ENCODE data around the gene KHDRBS1.

The KHDRBS1 gene

GRCh38 chr1:32013386-32014198 lies at the start of gene KHDRBS1:
KHDRBS1 (plus strand) TSS chr1:32013868; CDS start chr1:32013996, 128 bp downstream.
- Histone ChIP-seq H3K4me1 (ENCODE audit: insufficient read depth, poor library complexity, severe bottlenecking) (peaks cover 15% of the 10 kb centered on the region), H3K9me3 (ENCODE audit: severe bottlenecking) (no peaks in the 10 kb centered on the region), H3K4me3 (ENCODE audit: severe bottlenecking) (peak within 1 kb of the TSS; percentile 89), H3K27ac (ENCODE audit: poor library complexity, severe bottlenecking) (peak within 1 kb of the TSS; percentile 87), H3K27me3 (ENCODE audit: insufficient read depth, poor library complexity, severe bottlenecking) (no peaks in the 10 kb centered on the region), H3K36me3 (ENCODE audit: low read depth) (peaks cover 34% of the 10 kb centered on the region)
- no peak for TF ChIP-seq CTCF (IDR thresholded peaks at IDR 0.05; ENCODE audit: poor library complexity, severe bottlenecking)
- DNase-seq (ENCODE audit: low spot score) (peak; percentile 95), ATAC-seq (ENCODE audit: low read depth) (peak; percentile 73)

- DNase-seq (ENCODE audit: low spot score) (no peak), ATAC-seq (ENCODE audit: low read depth) (no peak)
- Histone ChIP-seq H3K27ac (ENCODE audit: poor library complexity, severe bottlenecking) (no peak overlapping the region), H3K27me3 (ENCODE audit: insufficient read depth, poor library complexity, severe bottlenecking) (no peaks in the 10 kb centered on the region), H3K36me3 (ENCODE audit: low read depth) (no peaks in the 10 kb centered on the region), H3K4me3 (ENCODE audit: severe bottlenecking) (no peak overlapping the region), H3K9me3 (ENCODE audit: severe bottlenecking) (no peaks in the 10 kb centered on the region), H3K4me1 (ENCODE audit: insufficient read depth, poor library complexity, severe bottlenecking) (no peaks in the 10 kb centered on the region)
- TF ChIP-seq CTCF (IDR thresholded peaks at IDR 0.05; ENCODE audit: poor library complexity, severe bottlenecking) = no peak
Observed at GRCh38 chr1:31970873-31971272, 42.8 kb upstream of the KHDRBS1 start.

- no peaks in the 10 kb centered on the region for H3K4me1 ChIP-seq (ENCODE audit: insufficient read depth, poor library complexity, severe bottlenecking)
- no peak for TF ChIP-seq CTCF (IDR thresholded peaks at IDR 0.05; ENCODE audit: poor library complexity, severe bottlenecking)
- DNase-seq (ENCODE audit: low spot score) (no peak), ATAC-seq (ENCODE audit: low read depth) (no peak)
- no peaks in the 10 kb centered on the region for H3K9me3 ChIP-seq (ENCODE audit: severe bottlenecking)
- no peak overlapping the region for H3K4me3 ChIP-seq (ENCODE audit: severe bottlenecking)
- H3K27me3 ChIP-seq (ENCODE audit: insufficient read depth, poor library complexity, severe bottlenecking) = no peaks in the 10 kb centered on the region
- no peak overlapping the region for H3K27ac ChIP-seq (ENCODE audit: poor library complexity, severe bottlenecking)
- H3K36me3 ChIP-seq (ENCODE audit: low read depth) = no peaks in the 10 kb centered on the region
Observed at GRCh38 chr1:31976401-31976800, 37.3 kb upstream of the KHDRBS1 start.

- H3K27me3 ChIP-seq (ENCODE audit: insufficient read depth, poor library complexity, severe bottlenecking) = no peaks in the 10 kb centered on the region
- DNase-seq (ENCODE audit: low spot score) = no peak
- no peaks in the 10 kb centered on the region for H3K9me3 ChIP-seq (ENCODE audit: severe bottlenecking)
- H3K4me1 ChIP-seq (ENCODE audit: insufficient read depth, poor library complexity, severe bottlenecking) = no peaks in the 10 kb centered on the region
- peak; percentile 57 for ATAC-seq (ENCODE audit: low read depth)
- no peak overlapping the region for H3K4me3 ChIP-seq (ENCODE audit: severe bottlenecking)
- no peak overlapping the region for H3K27ac ChIP-seq (ENCODE audit: poor library complexity, severe bottlenecking)
- no peaks in the 10 kb centered on the region for H3K36me3 ChIP-seq (ENCODE audit: low read depth)
- peak; percentile 34 for TF ChIP-seq CTCF (IDR thresholded peaks at IDR 0.05; ENCODE audit: poor library complexity, severe bottlenecking)
Observed at GRCh38 chr1:31977385-31978131, 36.1 kb upstream of the KHDRBS1 start.
